HUES48 (cell line): ENCODE results near the gene FAM9A.

ENCODE experiments used
- H3K27ac ChIP-seq: one replicate; pipeline ENCODE4 v1.7.0; 2013; ENCODE audit warnings: low read depth, low read length, inconsistent platforms
- H3K27me3 ChIP-seq: 2 replicates; pipeline ENCODE4 v1.6.1; 2013; ENCODE audit warnings: mild to moderate bottlenecking, low read length; ENCODE audit not compliant: control insufficient read depth, insufficient read depth
- H3K36me3 ChIP-seq: 2 replicates; pipeline ENCODE4 v1.6.1; 2013; ENCODE audit warnings: low read length; ENCODE audit not compliant: control insufficient read depth, insufficient read depth
- H3K4me1 ChIP-seq: 2 replicates; pipeline ENCODE4 v1.6.1; 2013; ENCODE audit warnings: mild to moderate bottlenecking, low read length; ENCODE audit not compliant: control insufficient read depth, insufficient read depth
- H3K4me3 ChIP-seq: 2 replicates; pipeline ENCODE4 v1.5.1; 2013; ENCODE audit warnings: mild to moderate bottlenecking, low read depth, low read length
- H3K9ac ChIP-seq: 2 replicates; pipeline ENCODE4 v1.6.1; 2013; ENCODE audit warnings: mild to moderate bottlenecking, low read depth, low read length, moderate library complexity
- H3K9me3 ChIP-seq: 2 replicates; pipeline ENCODE4 v1.6.1; 2013; ENCODE audit warnings: low read length; ENCODE audit not compliant: control insufficient read depth, insufficient read depth

The FAM9A gene

GRCh38 chrX:8841911-8842310, 40.7 kb upstream of the FAM9A start:
- Histone ChIP-seq H3K4me3 (no peak overlapping the region), H3K27ac (no peak overlapping the region), H3K36me3 (no peaks in the 10 kb centered on the region), H3K9ac (no peak overlapping the region), H3K4me1 (no peaks in the 10 kb centered on the region), H3K27me3 (no peaks in the 10 kb centered on the region; the same call in 1 of the 2 replicates), H3K9me3 (no peaks in the 10 kb centered on the region)

GRCh38 chrX:8834392-8834791, 33.2 kb upstream of the FAM9A start:
- H3K9ac ChIP-seq = no peak overlapping the region
- no peak overlapping the region for H3K4me3 ChIP-seq
- H3K27ac ChIP-seq = no peak overlapping the region
- no peaks in the 10 kb centered on the region for H3K4me1 ChIP-seq
- H3K36me3 ChIP-seq = no peaks in the 10 kb centered on the region
- H3K27me3 ChIP-seq = peaks cover 4% of the 10 kb centered on the region; the same call in 1 of the 2 replicates
- H3K9me3 ChIP-seq = no peaks in the 10 kb centered on the region

- Histone ChIP-seq H3K27ac (no peak overlapping the region), H3K4me1 (no peaks in the 10 kb centered on the region), H3K9me3 (no peaks in the 10 kb centered on the region), H3K9ac (no peak overlapping the region), H3K36me3 (no peaks in the 10 kb centered on the region), H3K27me3 (peaks cover 4% of the 10 kb centered on the region; the same call in 1 of the 2 replicates), H3K4me3 (no peak overlapping the region)
These were observed 31.6 kb upstream of the FAM9A start for GRCh38 chrX:8832582-8833378.

- Histone ChIP-seq H3K36me3 (no peaks in the 10 kb centered on the region), H3K9ac (no peak overlapping the region), H3K27ac (no peak overlapping the region), H3K9me3 (no peaks in the 10 kb centered on the region), H3K4me1 (peaks cover 6% of the 10 kb centered on the region), H3K4me3 (no peak overlapping the region), H3K27me3 (no peaks in the 10 kb centered on the region)
These were observed 22.5 kb upstream of the FAM9A start for GRCh38 chrX:8823698-8824097.

GRCh38 chrX:8822002-8822401, 20.8 kb upstream of the FAM9A start:
- Histone ChIP-seq H3K36me3 (no peaks in the 10 kb centered on the region), H3K9ac (no peak overlapping the region), H3K9me3 (no peaks in the 10 kb centered on the region), H3K27me3 (no peaks in the 10 kb centered on the region), H3K27ac (no peak overlapping the region), H3K4me3 (no peak overlapping the region), H3K4me1 (peaks cover 6% of the 10 kb centered on the region)

- Histone ChIP-seq H3K36me3 (no peaks in the 10 kb centered on the region), H3K4me3 (no peak overlapping the region), H3K27ac (no peak overlapping the region), H3K9ac (no peak overlapping the region), H3K9me3 (no peaks in the 10 kb centered on the region), H3K4me1 (peaks cover 6% of the 10 kb centered on the region), H3K27me3 (no peaks in the 10 kb centered on the region)
These were observed 19.8 kb upstream of the FAM9A start for GRCh38 chrX:8820910-8821527.

- H3K27me3 ChIP-seq = no peaks in the 10 kb centered on the region
These were observed 14.4 kb upstream of the FAM9A start for GRCh38 chrX:8815460-8816065.

GRCh38 chrX:8813036-8813435, 11.9 kb upstream of the FAM9A start:
- no peak overlapping the region for H3K4me3 ChIP-seq

More at GRCh38 chrX:8815460-8816065, 14.4 kb upstream of the FAM9A start:
- H3K36me3 ChIP-seq = no peaks in the 10 kb centered on the region
- H3K27ac ChIP-seq = no peak overlapping the region
- H3K4me3 ChIP-seq = no peak overlapping the region
- H3K9me3 ChIP-seq = no peaks in the 10 kb centered on the region
- no peaks in the 10 kb centered on the region for H3K4me1 ChIP-seq
- no peak overlapping the region for H3K9ac ChIP-seq

GRCh38 chrX:8811611-8812010, 10.4 kb upstream of the FAM9A start:
- H3K27ac ChIP-seq = no peak overlapping the region
- H3K4me3 ChIP-seq = no peak overlapping the region
- no peaks in the 10 kb centered on the region for H3K36me3 ChIP-seq
- H3K9ac ChIP-seq = no peak overlapping the region
- no peaks in the 10 kb centered on the region for H3K27me3 ChIP-seq
- H3K9me3 ChIP-seq = no peaks in the 10 kb centered on the region
- H3K4me1 ChIP-seq = no peaks in the 10 kb centered on the region

More at GRCh38 chrX:8813036-8813435, 11.9 kb upstream of the FAM9A start:
- no peaks in the 10 kb centered on the region for H3K4me1 ChIP-seq
- H3K27ac ChIP-seq = no peak overlapping the region
- no peaks in the 10 kb centered on the region for H3K9me3 ChIP-seq
- H3K9ac ChIP-seq = no peak overlapping the region
- H3K27me3 ChIP-seq = no peaks in the 10 kb centered on the region
- H3K36me3 ChIP-seq = no peaks in the 10 kb centered on the region

GRCh38 chrX:8808661-8809060, 7.5 kb upstream of the FAM9A start:
- no peak overlapping the region for H3K4me3 ChIP-seq
- H3K27ac ChIP-seq = no peak overlapping the region
- H3K4me1 ChIP-seq = no peaks in the 10 kb centered on the region
- H3K9me3 ChIP-seq = no peaks in the 10 kb centered on the region
- H3K36me3 ChIP-seq = no peaks in the 10 kb centered on the region
- H3K9ac ChIP-seq = no peak overlapping the region
- H3K27me3 ChIP-seq = no peaks in the 10 kb centered on the region

GRCh38 chrX:8805974-8806373, 4.8 kb upstream of the FAM9A start:
- no peaks in the 10 kb centered on the region for H3K36me3 ChIP-seq
- H3K4me3 ChIP-seq = no peak overlapping the region
- H3K27me3 ChIP-seq = no peaks in the 10 kb centered on the region
- H3K9ac ChIP-seq = no peak overlapping the region
- H3K9me3 ChIP-seq = no peaks in the 10 kb centered on the region
- no peaks in the 10 kb centered on the region for H3K4me1 ChIP-seq
- H3K27ac ChIP-seq = no peak overlapping the region
